Measurements from ENCODE around the gene PROM1. TPM values are rescaled to one million over a fixed set of nuclear protein-coding genes. Genes with fewer than 3 reads are reported as not detected.

Gene PROM1
- total RNA-seq, 2 experiments from 2014 or later, result not detected

DNA sequence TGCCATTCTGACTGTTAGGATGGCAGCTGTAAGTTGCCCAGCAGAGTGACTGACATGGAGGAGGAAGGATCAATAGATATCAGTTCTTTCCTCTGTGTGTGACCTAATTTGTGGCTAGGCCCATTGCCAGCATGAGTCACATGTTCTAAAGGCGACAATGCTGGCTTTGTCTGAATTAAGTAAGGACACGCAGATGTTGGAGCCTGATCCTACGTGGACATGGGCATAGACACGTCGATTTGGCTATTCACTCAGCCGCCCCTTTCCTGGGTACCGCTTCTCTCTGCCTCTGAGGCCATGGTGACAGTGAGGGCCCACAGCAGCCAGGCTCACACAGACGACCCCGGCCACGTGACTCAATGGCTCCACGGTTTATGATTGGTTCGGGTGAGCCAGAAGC is 16.3 kb downstream of the PROM1 start:
- ATAC-seq (no peak), DNase-seq (no peak)
- Mint-ChIP-seq H3K9me3 (ENCODE audit: low read depth) (peaks cover 4% of the 10 kb centered on the region), H3K36me3 (peaks cover 7% of the 10 kb centered on the region), H3K27ac (no peak overlapping the region), H3K27me3 (peaks cover 26% of the 10 kb centered on the region), H3K4me1 (peaks cover 9% of the 10 kb centered on the region), H3K4me3 (no peak overlapping the region)
- CTCF ChIA-PET, result no interaction called here

GRCh38 chr4:16066586-16067128 is 17.2 kb downstream of the PROM1 start:
- H3K27me3 Mint-ChIP-seq, result peaks cover 25% of the 10 kb centered on the region
- H3K36me3 Mint-ChIP-seq, result peaks cover 5% of the 10 kb centered on the region
- no peak overlapping the region for H3K4me3 Mint-ChIP-seq
- H3K9me3 Mint-ChIP-seq (ENCODE audit: low read depth), result peaks cover 4% of the 10 kb centered on the region
- ATAC-seq, result no peak
- no peak overlapping the region for H3K27ac Mint-ChIP-seq
- H3K4me1 Mint-ChIP-seq, result peaks cover 10% of the 10 kb centered on the region
- CTCF ChIA-PET, result no interaction called here
- no peak for DNase-seq

DNA sequence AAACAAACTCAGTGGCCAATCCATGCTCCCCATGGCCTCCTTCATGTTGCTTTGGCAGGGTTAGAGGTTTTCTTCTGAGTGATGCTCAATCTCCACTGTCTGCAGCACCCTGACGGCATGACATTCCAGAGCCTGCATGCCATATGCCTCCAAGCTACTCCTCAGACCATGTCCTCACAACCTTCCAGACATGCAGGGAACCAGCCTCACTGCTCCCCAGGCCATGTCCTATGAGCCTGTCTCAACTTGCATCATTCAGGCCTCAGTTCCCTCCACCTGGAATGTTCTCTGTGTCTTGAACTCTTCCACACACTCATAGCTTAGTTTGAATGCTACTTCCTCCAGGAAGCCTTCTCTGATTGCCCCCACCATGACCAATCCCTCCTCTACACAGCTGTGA is 18.8 kb downstream of the PROM1 start:
- Mint-ChIP-seq H3K4me3 (no peak overlapping the region), H3K4me1 (peaks cover 3% of the 10 kb centered on the region), H3K27ac (no peak overlapping the region), H3K9me3 (ENCODE audit: low read depth) (peaks cover 4% of the 10 kb centered on the region), H3K27me3 (peaks cover 23% of the 10 kb centered on the region), H3K36me3 (peaks cover 3% of the 10 kb centered on the region)
- ATAC-seq (no peak), DNase-seq (no peak)
- CTCF ChIA-PET, result no interaction called here

DNA sequence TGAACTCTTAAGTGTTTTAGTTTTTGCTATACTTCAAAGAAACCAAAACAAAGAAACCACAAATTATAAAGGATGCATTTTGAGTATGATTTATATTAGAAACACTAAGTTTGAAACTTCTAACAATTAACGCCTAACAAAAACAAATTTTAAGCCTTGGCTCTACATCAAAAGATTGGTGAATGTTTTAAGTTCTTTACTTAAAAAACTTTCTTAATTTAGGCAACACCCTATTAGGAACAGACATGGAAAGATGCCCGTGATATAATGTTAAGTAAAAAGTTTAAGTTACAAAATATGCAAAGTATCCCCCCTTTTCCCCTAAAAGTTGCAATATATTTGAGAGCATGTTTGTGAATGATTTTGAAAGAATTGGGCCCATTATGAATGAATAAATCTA is 21.2 kb downstream of the PROM1 start:
- H3K27ac Mint-ChIP-seq, result no peak overlapping the region
- CTCF ChIA-PET, result no interaction called here

DNA sequence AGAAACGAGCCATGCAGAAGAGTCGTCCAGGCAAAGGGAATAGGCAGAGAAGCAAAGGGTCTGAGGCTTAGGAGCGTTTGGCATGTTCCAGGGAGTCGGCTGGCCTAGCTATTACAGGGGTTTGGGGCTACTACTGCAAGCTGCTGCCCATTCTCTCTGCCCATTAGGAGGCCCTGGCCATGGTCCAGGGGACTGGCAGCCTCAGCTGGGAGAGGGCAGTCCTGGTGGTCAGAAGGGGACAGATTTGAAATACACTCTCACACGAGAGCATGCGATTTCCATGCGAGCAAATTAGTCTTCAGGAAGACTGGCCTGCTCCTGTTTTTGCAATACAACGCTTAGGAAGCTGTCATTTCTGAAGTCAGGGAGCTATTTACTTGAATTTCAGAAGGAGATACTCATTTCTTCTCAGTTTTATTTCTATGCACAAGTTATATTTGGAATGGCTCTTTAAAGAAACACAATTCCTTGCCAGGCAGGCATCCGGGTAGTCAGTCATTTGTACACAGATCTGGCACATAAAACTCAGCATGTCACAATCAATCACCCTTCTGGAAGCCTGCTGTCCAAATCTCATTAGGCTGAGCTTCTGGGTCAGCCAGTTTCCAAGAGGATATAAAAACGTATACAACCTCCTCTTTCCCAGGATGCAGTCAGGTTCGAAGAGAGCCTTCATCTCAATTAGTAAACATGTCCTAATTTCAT is 27.0 kb downstream of the PROM1 start:
- Mint-ChIP-seq H3K27ac (no peak overlapping the region), H3K36me3 (no peaks in the 10 kb centered on the region), H3K9me3 (ENCODE audit: low read depth) (no peaks in the 10 kb centered on the region), H3K4me3 (no peak overlapping the region), H3K27me3 (peaks cover 66% of the 10 kb centered on the region), H3K4me1 (no peaks in the 10 kb centered on the region)
- DNase-seq, result no peak
- no peak for ATAC-seq
- CTCF ChIA-PET, result no interaction called here

More for the DNA sequence above, 21.2 kb downstream of the PROM1 start:
- ATAC-seq, result no peak
- peaks cover 4% of the 10 kb centered on the region for H3K9me3 Mint-ChIP-seq (ENCODE audit: low read depth)
- H3K27me3 Mint-ChIP-seq, result peaks cover 26% of the 10 kb centered on the region
- H3K4me3 Mint-ChIP-seq, result no peak overlapping the region
- H3K36me3 Mint-ChIP-seq, result peaks cover 3% of the 10 kb centered on the region
- peaks cover 3% of the 10 kb centered on the region for H3K4me1 Mint-ChIP-seq
- no peak for DNase-seq

DNA sequence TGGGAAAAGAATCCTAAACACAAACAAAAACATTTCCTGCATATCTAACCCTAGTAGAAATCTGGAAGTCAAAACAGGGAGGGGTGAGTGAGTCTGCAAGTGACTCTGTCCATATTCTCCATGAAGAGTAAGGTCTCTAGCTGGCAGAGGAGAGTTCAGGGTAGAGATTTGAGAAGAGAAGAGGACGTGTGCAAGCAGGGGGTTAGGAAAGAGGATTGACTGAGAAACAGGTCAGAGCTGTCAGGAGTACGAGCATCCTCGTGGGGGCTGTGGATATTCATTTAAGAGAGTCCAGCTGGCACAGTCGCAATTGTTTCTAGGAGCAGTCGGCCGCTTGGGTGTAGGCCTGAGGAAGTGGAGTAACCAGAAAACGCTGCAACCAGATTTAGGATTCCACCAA is 27.9 kb downstream of the PROM1 start:
- Mint-ChIP-seq H3K4me3 (no peak overlapping the region), H3K36me3 (no peaks in the 10 kb centered on the region)
- CTCF ChIA-PET, result no interaction called here

DNA sequence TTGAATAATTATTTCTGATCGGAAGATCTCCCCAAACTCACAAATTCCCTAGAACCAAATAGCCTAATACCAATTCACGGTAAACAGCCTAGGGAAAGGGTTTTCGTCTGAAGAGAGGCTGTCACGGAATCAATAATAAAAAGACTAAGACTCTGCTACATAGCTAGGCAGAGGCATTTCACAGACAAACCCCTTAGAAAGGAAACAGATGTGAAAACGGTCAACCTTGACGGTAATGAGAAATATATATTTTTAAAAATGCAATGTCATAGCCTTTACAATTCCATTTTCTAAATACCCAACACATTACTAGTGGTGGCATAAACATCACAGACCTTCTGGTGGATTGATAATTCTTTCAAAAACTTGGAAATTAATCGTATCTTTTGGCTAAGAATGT is 28.4 kb downstream of the PROM1 start:
- no peaks in the 10 kb centered on the region for H3K36me3 Mint-ChIP-seq
- no peaks in the 10 kb centered on the region for H3K4me1 Mint-ChIP-seq
- CTCF ChIA-PET, result no interaction called here
- no peaks in the 10 kb centered on the region for H3K9me3 Mint-ChIP-seq (ENCODE audit: low read depth)
- H3K27ac Mint-ChIP-seq, result no peak overlapping the region
- H3K27me3 Mint-ChIP-seq, result peaks cover 66% of the 10 kb centered on the region
- DNase-seq, result no peak
- ATAC-seq, result no peak
- no peak overlapping the region for H3K4me3 Mint-ChIP-seq

More for the DNA sequence above, 27.9 kb downstream of the PROM1 start:
- ATAC-seq (no peak), DNase-seq (no peak)
- H3K27me3 Mint-ChIP-seq, result peaks cover 67% of the 10 kb centered on the region
- no peak overlapping the region for H3K27ac Mint-ChIP-seq
- no peaks in the 10 kb centered on the region for H3K4me1 Mint-ChIP-seq
- H3K9me3 Mint-ChIP-seq (ENCODE audit: low read depth), result no peaks in the 10 kb centered on the region

- Mint-ChIP-seq H3K4me1 (no peaks in the 10 kb centered on the region), H3K27me3 (peaks cover 63% of the 10 kb centered on the region), H3K36me3 (no peaks in the 10 kb centered on the region), H3K27ac (no peak overlapping the region), H3K9me3 (ENCODE audit: low read depth) (no peaks in the 10 kb centered on the region), H3K4me3 (no peak overlapping the region)
- DNase-seq (no peak), ATAC-seq (no peak)
- CTCF ChIA-PET, result no interaction called here
These were observed 30.9 kb downstream of the PROM1 start for GRCh38 chr4:16052939-16053338.

- CTCF ChIA-PET, result no interaction called here
- Mint-ChIP-seq H3K4me3 (no peak overlapping the region), H3K4me1 (no peaks in the 10 kb centered on the region), H3K27me3 (peaks cover 57% of the 10 kb centered on the region), H3K9me3 (ENCODE audit: low read depth) (no peaks in the 10 kb centered on the region), H3K27ac (no peak overlapping the region), H3K36me3 (no peaks in the 10 kb centered on the region)
- no peak for DNase-seq
- ATAC-seq, result no peak
These were observed 31.8 kb downstream of the PROM1 start for GRCh38 chr4:16051980-16052379.

- no peaks in the 10 kb centered on the region for H3K4me1 Mint-ChIP-seq
- CTCF ChIA-PET, result no interaction called here
- no peak overlapping the region for H3K4me3 Mint-ChIP-seq
- no peaks in the 10 kb centered on the region for H3K36me3 Mint-ChIP-seq
- no peak for DNase-seq
- no peak for ATAC-seq
- H3K27me3 Mint-ChIP-seq, result peaks cover 49% of the 10 kb centered on the region
- no peak overlapping the region for H3K27ac Mint-ChIP-seq
- H3K9me3 Mint-ChIP-seq (ENCODE audit: low read depth), result no peaks in the 10 kb centered on the region
These were observed 32.7 kb downstream of the PROM1 start for GRCh38 chr4:16051132-16051531.

DNA sequence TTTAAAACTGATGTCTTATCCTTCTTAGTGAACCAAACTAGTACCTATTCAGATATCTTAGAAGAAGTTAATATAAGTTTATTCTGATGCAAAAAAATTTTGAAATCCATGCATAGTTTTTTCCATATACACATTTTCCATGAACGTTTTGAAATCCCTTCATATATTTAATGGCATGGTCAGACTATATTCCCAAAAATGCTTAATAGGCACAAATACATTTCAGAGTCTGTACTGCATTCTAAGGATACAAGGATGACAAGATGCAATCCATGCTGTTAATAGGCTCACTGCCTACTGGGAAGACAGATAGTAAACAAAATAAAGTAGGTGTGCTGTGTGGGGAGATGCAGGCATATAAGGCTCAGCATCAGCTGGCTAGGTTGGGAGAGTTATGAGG is 33.2 kb downstream of the PROM1 start:
- no peaks in the 10 kb centered on the region for H3K9me3 Mint-ChIP-seq (ENCODE audit: low read depth)
- H3K36me3 Mint-ChIP-seq, result no peaks in the 10 kb centered on the region
- CTCF ChIA-PET, result no interaction called here
- DNase-seq (no peak), ATAC-seq (no peak)
- H3K27ac Mint-ChIP-seq, result no peak overlapping the region
- peaks cover 44% of the 10 kb centered on the region for H3K27me3 Mint-ChIP-seq
- no peaks in the 10 kb centered on the region for H3K4me1 Mint-ChIP-seq
- H3K4me3 Mint-ChIP-seq, result no peak overlapping the region

DNA sequence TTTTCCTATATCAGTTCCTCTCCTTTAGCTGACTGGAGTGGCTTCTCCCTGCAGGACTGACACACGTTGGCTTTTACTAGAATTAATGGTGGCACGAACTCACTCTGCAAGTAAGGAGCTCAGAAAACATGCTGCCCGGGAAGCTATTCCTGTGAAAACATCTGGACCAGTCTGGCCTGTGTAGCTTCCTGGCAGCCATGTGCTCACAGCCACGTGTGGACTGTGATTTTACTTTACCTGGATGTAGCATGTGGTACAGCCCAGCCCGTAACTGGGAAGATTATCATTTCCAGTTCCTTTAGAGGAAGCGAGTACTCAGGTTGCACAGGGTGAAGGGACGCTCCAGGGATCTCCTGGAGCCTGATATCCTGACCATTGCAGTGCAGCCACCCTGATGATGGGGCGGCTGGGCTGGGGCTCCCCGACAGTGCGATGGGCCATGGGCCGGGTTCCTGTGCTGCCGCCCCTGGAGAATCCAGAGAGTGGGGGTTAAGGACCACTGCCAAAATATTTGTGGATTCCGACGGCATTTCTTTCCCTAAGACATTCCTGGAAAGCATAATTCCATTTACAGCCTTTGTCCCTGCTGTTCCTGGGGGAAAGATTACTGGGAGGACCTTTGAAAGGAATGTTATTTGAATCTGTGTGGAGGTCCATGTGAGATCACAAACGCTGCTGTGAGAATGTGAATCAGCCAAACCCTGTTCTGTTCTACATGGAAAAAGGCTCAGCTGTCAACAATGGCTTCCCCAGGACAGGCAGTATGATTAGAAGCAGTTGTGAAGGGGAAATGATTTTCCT is 35.0 kb downstream of the PROM1 start:
- Mint-ChIP-seq H3K36me3 (no peaks in the 10 kb centered on the region), H3K27ac (no peak overlapping the region), H3K4me3 (no peak overlapping the region), H3K4me1 (no peaks in the 10 kb centered on the region), H3K9me3 (ENCODE audit: low read depth) (no peaks in the 10 kb centered on the region), H3K27me3 (peaks cover 28% of the 10 kb centered on the region)
- CTCF ChIA-PET, result no interaction called here
- DNase-seq (no peak), ATAC-seq (no peak)

DNA sequence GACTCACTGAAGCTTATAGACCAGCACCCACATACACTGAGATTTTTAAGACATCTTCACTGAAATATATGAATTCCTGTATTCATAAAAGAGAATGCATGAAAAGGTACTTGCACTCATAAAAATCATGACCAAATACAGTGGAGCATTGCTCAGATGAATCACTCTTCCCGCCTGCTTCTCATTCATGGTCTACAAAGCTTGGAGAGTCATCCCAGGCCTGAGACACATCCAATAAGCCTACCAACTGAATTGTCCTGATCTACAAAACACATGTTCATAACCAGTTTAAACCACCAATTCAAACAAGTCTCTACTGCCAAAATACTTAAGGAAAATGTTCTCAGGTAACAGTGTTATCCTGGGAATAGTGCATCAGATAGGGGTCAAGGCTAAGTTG is 38.1 kb downstream of the PROM1 start:
- CTCF ChIA-PET, result no interaction called here
- no peaks in the 10 kb centered on the region for H3K36me3 Mint-ChIP-seq
- no peak for ATAC-seq
- H3K9me3 Mint-ChIP-seq (ENCODE audit: low read depth), result no peaks in the 10 kb centered on the region
- peaks cover 7% of the 10 kb centered on the region for H3K27me3 Mint-ChIP-seq
- no peak overlapping the region for H3K4me3 Mint-ChIP-seq
- H3K4me1 Mint-ChIP-seq, result no peaks in the 10 kb centered on the region
- DNase-seq, result no peak
- no peak overlapping the region for H3K27ac Mint-ChIP-seq

Data from activated CD8-positive, alpha-beta memory T cell treated with anti-CD3 and anti-CD28 coated beads, Interleukin-2, amount 10 ng/mL, durations not matched to agents 7 days and 5 days (primary cell).